ENCODE data around the gene CYP46A1. TPM values are rescaled to one million over a fixed set of nuclear protein-coding genes. Genes with fewer than 3 reads are reported as not detected.
"Not testable (repeated sequence)": the region's sequence is repeated elsewhere in the genome, so short reads cannot be mapped to it uniquely, and the experiment has no call there.

The CYP46A1 gene
- total and polyA plus RNA-seq, 2 donors (not counting 1 experiment from before 2014, with no cell fraction given) = 0.11 to 0.33 TPM

DNA sequence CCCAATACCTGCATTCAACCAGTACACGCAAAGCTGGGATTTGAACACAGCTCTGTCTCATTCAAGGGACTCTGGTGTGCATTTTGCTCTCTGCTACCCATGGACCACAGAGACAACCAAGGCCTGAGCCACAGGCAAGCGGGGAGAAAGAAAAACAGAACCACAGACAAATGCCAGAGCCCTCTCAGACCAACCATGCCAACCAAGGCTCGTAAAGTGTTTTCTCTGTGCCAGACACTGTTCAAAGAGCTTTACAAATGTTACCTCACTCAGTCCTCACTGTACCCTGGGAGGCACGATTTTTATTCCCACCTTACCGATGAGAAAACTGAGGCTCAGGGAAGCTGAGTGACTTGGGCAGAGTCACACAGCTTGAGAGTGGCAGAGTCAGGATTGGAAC, 76.7 kb downstream of the CYP46A1 start:
- DNase-seq (ENCODE audit: low read depth in 2 of 2) = no peak
- no peaks in the 10 kb centered on the region for H3K9me3 ChIP-seq (ENCODE audit: control insufficient read depth, insufficient read depth, low read depth, low read length)
- H3K79me2 ChIP-seq (ENCODE audit: control insufficient read depth, insufficient read depth, low read length) = no peaks in the 10 kb centered on the region
- H3K36me3 ChIP-seq (ENCODE audit: control insufficient read depth, insufficient read depth, low read length) = no peaks in the 10 kb centered on the region
- H3K27ac ChIP-seq (ENCODE audit: insufficient read depth, low read length) = no peak overlapping the region
- no peak overlapping the region for H3K9ac ChIP-seq (ENCODE audit: insufficient read depth, low read length)
- no peak overlapping the region for H2AFZ ChIP-seq (ENCODE audit: low read length)
- no peaks in the 10 kb centered on the region for H3K27me3 ChIP-seq (ENCODE audit: control insufficient read depth, insufficient read depth, low read length)
- H3K4me1 ChIP-seq (ENCODE audit: control insufficient read depth, extremely low read depth, insufficient read depth, low read length) = peaks cover 23% of the 10 kb centered on the region
- H4K20me1 ChIP-seq (ENCODE audit: control insufficient read depth, extremely low read depth, insufficient read depth, low read length) = no peaks in the 10 kb centered on the region
- no peak overlapping the region for H3K4me2 ChIP-seq (ENCODE audit: extremely low read depth, insufficient read depth, low read length)
- no peak overlapping the region for H3K4me3 ChIP-seq (replicated peaks in 1 of 4; ENCODE audit: control extremely low read depth in 1 of 4, insufficient read depth in 1 of 4, low read depth in 3 of 4, low read length in 4 of 4)
- TF ChIP-seq CTCF (conservative IDR thresholded peaks at IDR 0.05 in 1 of 2, IDR thresholded peaks at IDR 0.05 in 1 of 2; ENCODE audit: low read depth in 1 of 2, low read length in 2 of 2) (no peak), EZH2 (IDR thresholded peaks at IDR 0.05; ENCODE audit: low read length, missing control alignments) (no peak)

- not testable (repeated sequence) for H4K20me1 ChIP-seq (ENCODE audit: control insufficient read depth, extremely low read depth, insufficient read depth, low read length); H3K79me2 ChIP-seq (ENCODE audit: control insufficient read depth, insufficient read depth, low read length); H3K36me3 ChIP-seq (ENCODE audit: control insufficient read depth, insufficient read depth, low read length); DNase-seq (ENCODE audit: low read depth in 2 of 2); H3K9ac ChIP-seq (ENCODE audit: insufficient read depth, low read length); H3K4me2 ChIP-seq (ENCODE audit: extremely low read depth, insufficient read depth, low read length); H3K27ac ChIP-seq (ENCODE audit: insufficient read depth, low read length); H3K9me3 ChIP-seq (ENCODE audit: control insufficient read depth, insufficient read depth, low read depth, low read length); H3K27me3 ChIP-seq (ENCODE audit: control insufficient read depth, insufficient read depth, low read length); H2AFZ ChIP-seq (ENCODE audit: low read length); H3K4me3 ChIP-seq (replicated peaks in 1 of 4; ENCODE audit: control extremely low read depth in 1 of 4, insufficient read depth in 1 of 4, low read depth in 3 of 4, low read length in 4 of 4)
- H3K4me1 ChIP-seq (ENCODE audit: control insufficient read depth, extremely low read depth, insufficient read depth, low read length) = peaks cover 15% of the 10 kb centered on the region
These were observed 78.8 kb downstream of the CYP46A1 start for GRCh38 chr14:99762911-99763310.

DNA sequence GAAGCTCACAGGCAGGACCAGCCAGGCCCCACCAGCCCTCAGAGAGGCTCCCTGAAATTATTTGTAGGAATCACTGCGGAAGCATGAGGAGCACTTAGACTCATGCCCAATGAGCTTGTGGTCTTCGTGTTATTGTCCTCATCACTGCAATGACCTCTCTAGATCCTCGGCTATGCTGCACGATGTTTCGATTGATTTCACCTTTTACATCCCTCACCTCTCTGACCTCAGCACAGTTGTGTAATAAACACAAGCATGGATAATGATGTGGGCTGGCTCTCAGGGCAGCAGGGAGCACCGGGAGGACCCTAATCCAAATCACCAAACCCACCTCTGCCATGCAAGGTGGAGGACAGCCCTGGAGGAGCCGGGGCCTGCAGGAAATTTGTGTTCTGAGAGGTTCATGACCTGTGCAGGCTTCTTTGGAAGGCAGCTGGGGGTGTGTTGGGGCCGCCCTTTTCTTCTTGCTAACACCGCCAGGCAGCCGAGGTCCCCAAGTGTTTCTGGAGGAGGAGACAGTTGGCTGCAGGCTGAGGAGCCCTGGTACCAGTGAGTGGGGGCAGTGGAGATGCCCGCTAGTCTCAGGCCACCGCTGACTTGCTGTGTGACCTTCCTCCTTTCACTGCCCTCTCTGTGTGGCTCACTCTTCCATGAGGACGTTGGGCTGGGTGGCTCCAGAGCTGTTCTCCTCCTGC, 79.6 kb downstream of the CYP46A1 start:
- Histone ChIP-seq H3K4me1 (ENCODE audit: control insufficient read depth, extremely low read depth, insufficient read depth, low read length) (peaks cover 9% of the 10 kb centered on the region), H3K27ac (ENCODE audit: insufficient read depth, low read length) (no peak overlapping the region), H3K9me3 (ENCODE audit: control insufficient read depth, insufficient read depth, low read depth, low read length) (no peaks in the 10 kb centered on the region), H3K27me3 (ENCODE audit: control insufficient read depth, insufficient read depth, low read length) (no peaks in the 10 kb centered on the region), H3K4me2 (ENCODE audit: extremely low read depth, insufficient read depth, low read length) (no peak overlapping the region), H3K36me3 (ENCODE audit: control insufficient read depth, insufficient read depth, low read length) (no peaks in the 10 kb centered on the region), H3K79me2 (ENCODE audit: control insufficient read depth, insufficient read depth, low read length) (no peaks in the 10 kb centered on the region), H2AFZ (ENCODE audit: low read length) (no peak overlapping the region), H3K4me3 (replicated peaks in 1 of 4; ENCODE audit: control extremely low read depth in 1 of 4, insufficient read depth in 1 of 4, low read depth in 3 of 4, low read length in 4 of 4) (no peak overlapping the region), H3K9ac (ENCODE audit: insufficient read depth, low read length) (no peak overlapping the region), H4K20me1 (ENCODE audit: control insufficient read depth, extremely low read depth, insufficient read depth, low read length) (no peaks in the 10 kb centered on the region)
- DNase-seq (ENCODE audit: low read depth in 2 of 2) = no peak
- no peak for TF ChIP-seq CTCF (conservative IDR thresholded peaks at IDR 0.05 in 1 of 2, IDR thresholded peaks at IDR 0.05 in 1 of 2; ENCODE audit: low read depth in 1 of 2, low read length in 2 of 2)
- TF ChIP-seq EZH2 (IDR thresholded peaks at IDR 0.05; ENCODE audit: low read length, missing control alignments) = no peak
